WTC11 (cell line): ENCODE results near the gene PAQR4. TPM values are rescaled to one million over a fixed set of nuclear protein-coding genes. Genes with fewer than 3 reads are reported as not detected.

Experiments
- ATAC-seq: fragments of 200-7000 bp; cut with Tn5 transposase; 2 replicates; pipeline ENCODE4 v1.10.0; 2021; ENCODE audit warnings: mild to moderate bottlenecking, moderate library complexity
- CTCF ChIA-PET: fragments of 300-600 bp; sonication (Branson Sonifier 250); formaldehyde crosslinking; loops from one replicate; lab custom pipeline; 2021; ENCODE audit warnings: antibody characterized with exemption; lab: Charles Lee
- POLR2A ChIA-PET: fragments of 350-600 bp; sonication (Branson Sonifier 250); formaldehyde crosslinking; loops from one replicate; lab custom pipeline; 2021; ENCODE audit warnings: antibody characterized with exemption; lab: Charles Lee
- DNase-seq: peaks from one replicate; pipeline ENCODE4 v3.0.0; 2021; ENCODE audit warnings: low spot score
- H3K27ac Mint-ChIP-seq: 2 replicates; pipeline ENCODE4 v1.8.0; 2021; ENCODE audit warnings: mixed read lengths
- H3K27me3 Mint-ChIP-seq: 2 replicates; pipeline ENCODE4 v1.8.0; 2021; ENCODE audit warnings: low read depth, mild to moderate bottlenecking, moderate library complexity, mixed read lengths
- H3K36me3 Mint-ChIP-seq: 2 replicates; pipeline ENCODE4 v1.8.0; 2021; ENCODE audit warnings: mixed read lengths
- H3K4me1 Mint-ChIP-seq: 2 replicates; pipeline ENCODE4 v1.8.0; 2022; ENCODE audit warnings: mixed read lengths
- H3K4me3 Mint-ChIP-seq: 2 replicates; pipeline ENCODE4 v1.8.0; 2021; ENCODE audit warnings: mild to moderate bottlenecking, moderate library complexity, mixed read lengths
- H3K9me3 Mint-ChIP-seq: 2 replicates; pipeline ENCODE4 v1.8.0; 2021; ENCODE audit warnings: mixed read lengths
- CREB1 ChIP-seq: sonication (generic); formaldehyde crosslinking; IDR thresholded peaks from 2 replicates; pipeline ENCODE4 v1.8.0; 2023; ENCODE audit warnings: mild to moderate bottlenecking, missing genetic modification reagents
- CREM ChIP-seq: sonication (generic); formaldehyde crosslinking; IDR thresholded peaks from 2 replicates; pipeline ENCODE4 v1.8.1; 2022; ENCODE audit warnings: mild to moderate bottlenecking, missing genetic modification reagents, moderate library complexity
- NFYB ChIP-seq: sonication (generic); formaldehyde crosslinking; conservative IDR thresholded peaks from 2 replicates; pipeline ENCODE4 v1.8.0; 2022; ENCODE audit warnings: low read depth, missing genetic modification reagents
- NR2C2 ChIP-seq: sonication (generic); formaldehyde crosslinking; IDR thresholded peaks from 2 replicates; pipeline ENCODE4 v1.8.0; 2022; ENCODE audit warnings: mild to moderate bottlenecking, missing genetic modification reagents
- ZNF219 ChIP-seq: sonication (generic); formaldehyde crosslinking; IDR thresholded peaks from 2 replicates; pipeline ENCODE4 v1.8.0; 2023; ENCODE audit warnings: missing genetic modification reagents, mild to moderate bottlenecking, borderline replicate concordance
- ZNF317 ChIP-seq: sonication (generic); formaldehyde crosslinking; IDR thresholded peaks from 2 replicates; pipeline ENCODE4 v1.8.1; 2023; ENCODE audit warnings: low read depth, mild to moderate bottlenecking, moderate library complexity, missing genetic modification reagents, borderline replicate concordance
- total RNA-seq: library from RNA; stranded (reverse); gene quantifications from 3 replicates; pipeline ENCODE4 v1.2.3, GENCODE V29; 2021
- TF ChIP-seq, protein P1 (sequence below): sonication (generic); formaldehyde crosslinking; IDR thresholded peaks from 2 replicates; pipeline ENCODE4 v1.8.0; 2022; ENCODE audit warnings: mild to moderate bottlenecking, missing genetic modification reagents
- TF ChIP-seq, protein P2 (sequence below): fragments of 250-450 bp; sonication (Bioruptor Pico); IDR thresholded peaks from 2 replicates; pipeline ENCODE4 v1.9.0; 2021; ENCODE audit warnings: mild to moderate bottlenecking
- TF ChIP-seq, protein P3 (sequence below): sonication (generic); formaldehyde crosslinking; IDR thresholded peaks from 2 replicates; pipeline ENCODE4 v1.8.0; 2022; ENCODE audit warnings: mild to moderate bottlenecking, missing genetic modification reagents
- TF ChIP-seq, protein P4 (sequence below): sonication (generic); formaldehyde crosslinking; IDR thresholded peaks from 2 replicates; pipeline ENCODE4 v1.8.0; 2022; ENCODE audit warnings: mild to moderate bottlenecking, missing genetic modification reagents
- TF ChIP-seq, protein P5 (sequence below): fragments of 250-450 bp; sonication (Bioruptor Pico); IDR thresholded peaks from 2 replicates; pipeline ENCODE4 v1.8.0; 2021; ENCODE audit warnings: mild to moderate bottlenecking

Gene PAQR4
- total RNA-seq, 1 experiment from 2014 or later: 32.4 TPM

DNA sequence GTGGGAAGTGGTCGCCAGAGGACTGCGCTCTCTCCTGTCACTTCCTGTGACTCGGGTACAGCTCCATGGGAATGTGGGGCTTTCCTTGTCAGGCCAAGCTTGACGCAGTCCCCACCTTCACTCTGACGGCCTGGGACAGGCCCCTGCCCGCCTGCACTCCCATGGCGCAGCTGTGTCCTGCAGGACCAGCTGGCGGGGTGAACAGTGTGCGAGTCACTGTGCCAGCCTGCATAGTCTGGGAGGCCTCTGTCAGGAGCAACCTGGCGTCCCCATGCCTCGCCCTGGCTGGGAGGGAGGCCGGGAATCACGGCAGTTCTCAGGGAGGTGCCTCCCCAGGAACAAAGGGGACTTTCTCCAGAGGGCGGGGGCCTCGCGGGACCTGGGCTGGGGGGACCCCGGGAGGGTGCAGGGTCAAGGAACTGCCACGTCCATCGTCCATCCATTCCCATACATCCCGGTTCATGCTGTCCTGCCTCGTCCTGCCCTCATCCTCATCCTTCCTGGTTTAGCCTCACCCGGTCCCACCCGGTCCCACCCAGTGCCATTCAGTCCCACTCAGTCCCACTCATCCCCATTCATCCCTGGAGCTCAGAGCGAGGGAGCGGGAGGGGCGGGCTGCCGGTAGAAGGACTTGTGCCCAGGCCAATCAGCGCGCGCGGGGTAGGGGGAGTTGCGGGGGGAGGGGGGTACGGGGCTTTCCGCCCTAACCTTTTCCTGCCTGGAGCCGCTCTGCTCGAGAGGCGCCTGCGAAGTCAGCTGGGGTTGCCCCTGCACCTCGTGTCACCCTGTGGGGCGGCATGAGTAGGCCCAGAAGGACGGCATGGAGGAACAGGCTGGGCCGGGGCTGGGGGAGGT, 44.0 kb upstream of the PAQR4 start:
- peaks cover 3% of the 10 kb centered on the region; the same call in 1 of the 2 replicates for H3K36me3 Mint-ChIP-seq
- POLR2A ChIA-PET: interaction anchor here (0.5 to 1.0 kb wide), 3 partner anchors 14 to 49 kb away, joined by 3 to 4 read pairs (median 3); partner anchors contain the start of gene FLYWCH1
- H3K9me3 Mint-ChIP-seq: peaks cover 9% of the 10 kb centered on the region
- peak; percentile 74 for DNase-seq
- peaks cover 9% of the 10 kb centered on the region for H3K27me3 Mint-ChIP-seq
- CTCF ChIA-PET: interaction anchor here (0.5 to 2.1 kb wide), 25 partner anchors 8 to 1384 kb away, joined by 3 to 17 read pairs (median 5); partner anchors contain the start of genes FLYWCH1, FLYWCH2, KREMEN2 and PRSS21
- H3K4me3 Mint-ChIP-seq: peak overlapping the region; percentile 55
- ATAC-seq: peak; percentile 79
- peaks cover 33% of the 10 kb centered on the region for H3K4me1 Mint-ChIP-seq
- H3K27ac Mint-ChIP-seq: no peak overlapping the region
- TF ChIP-seq, protein P1, sequence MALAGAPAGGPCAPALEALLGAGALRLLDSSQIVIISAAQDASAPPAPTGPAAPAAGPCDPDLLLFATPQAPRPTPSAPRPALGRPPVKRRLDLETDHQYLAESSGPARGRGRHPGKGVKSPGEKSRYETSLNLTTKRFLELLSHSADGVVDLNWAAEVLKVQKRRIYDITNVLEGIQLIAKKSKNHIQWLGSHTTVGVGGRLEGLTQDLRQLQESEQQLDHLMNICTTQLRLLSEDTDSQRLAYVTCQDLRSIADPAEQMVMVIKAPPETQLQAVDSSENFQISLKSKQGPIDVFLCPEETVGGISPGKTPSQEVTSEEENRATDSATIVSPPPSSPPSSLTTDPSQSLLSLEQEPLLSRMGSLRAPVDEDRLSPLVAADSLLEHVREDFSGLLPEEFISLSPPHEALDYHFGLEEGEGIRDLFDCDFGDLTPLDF: no peak
- TF ChIP-seq, protein P2, sequence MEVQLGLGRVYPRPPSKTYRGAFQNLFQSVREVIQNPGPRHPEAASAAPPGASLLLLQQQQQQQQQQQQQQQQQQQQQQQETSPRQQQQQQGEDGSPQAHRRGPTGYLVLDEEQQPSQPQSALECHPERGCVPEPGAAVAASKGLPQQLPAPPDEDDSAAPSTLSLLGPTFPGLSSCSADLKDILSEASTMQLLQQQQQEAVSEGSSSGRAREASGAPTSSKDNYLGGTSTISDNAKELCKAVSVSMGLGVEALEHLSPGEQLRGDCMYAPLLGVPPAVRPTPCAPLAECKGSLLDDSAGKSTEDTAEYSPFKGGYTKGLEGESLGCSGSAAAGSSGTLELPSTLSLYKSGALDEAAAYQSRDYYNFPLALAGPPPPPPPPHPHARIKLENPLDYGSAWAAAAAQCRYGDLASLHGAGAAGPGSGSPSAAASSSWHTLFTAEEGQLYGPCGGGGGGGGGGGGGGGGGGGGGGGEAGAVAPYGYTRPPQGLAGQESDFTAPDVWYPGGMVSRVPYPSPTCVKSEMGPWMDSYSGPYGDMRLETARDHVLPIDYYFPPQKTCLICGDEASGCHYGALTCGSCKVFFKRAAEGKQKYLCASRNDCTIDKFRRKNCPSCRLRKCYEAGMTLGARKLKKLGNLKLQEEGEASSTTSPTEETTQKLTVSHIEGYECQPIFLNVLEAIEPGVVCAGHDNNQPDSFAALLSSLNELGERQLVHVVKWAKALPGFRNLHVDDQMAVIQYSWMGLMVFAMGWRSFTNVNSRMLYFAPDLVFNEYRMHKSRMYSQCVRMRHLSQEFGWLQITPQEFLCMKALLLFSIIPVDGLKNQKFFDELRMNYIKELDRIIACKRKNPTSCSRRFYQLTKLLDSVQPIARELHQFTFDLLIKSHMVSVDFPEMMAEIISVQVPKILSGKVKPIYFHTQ (CRISPR knock-in tag): no peak
- 0 out of 2 replicates have a peak, but pooled peaks have one; percentile 24 for TF ChIP-seq ZNF317
- no peak for TF ChIP-seq CREM (CRISPR knock-in tag)
- TF ChIP-seq, protein P3, sequence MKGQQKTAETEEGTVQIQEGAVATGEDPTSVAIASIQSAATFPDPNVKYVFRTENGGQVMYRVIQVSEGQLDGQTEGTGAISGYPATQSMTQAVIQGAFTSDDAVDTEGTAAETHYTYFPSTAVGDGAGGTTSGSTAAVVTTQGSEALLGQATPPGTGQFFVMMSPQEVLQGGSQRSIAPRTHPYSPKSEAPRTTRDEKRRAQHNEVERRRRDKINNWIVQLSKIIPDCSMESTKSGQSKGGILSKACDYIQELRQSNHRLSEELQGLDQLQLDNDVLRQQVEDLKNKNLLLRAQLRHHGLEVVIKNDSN (CRISPR knock-in tag): 0 out of 2 replicates have a peak, but pooled peaks have one; percentile 37
- no peak for TF ChIP-seq CREB1 (CRISPR knock-in tag)
- 0 out of 2 replicates have a peak, but pooled peaks have one; percentile 15 for TF ChIP-seq ZNF219 (CRISPR knock-in tag)
- no peak for TF ChIP-seq NR2C2 (CRISPR knock-in tag)
- TF ChIP-seq, protein P4, sequence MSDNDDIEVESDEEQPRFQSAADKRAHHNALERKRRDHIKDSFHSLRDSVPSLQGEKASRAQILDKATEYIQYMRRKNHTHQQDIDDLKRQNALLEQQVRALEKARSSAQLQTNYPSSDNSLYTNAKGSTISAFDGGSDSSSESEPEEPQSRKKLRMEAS: peak; percentile 73; the same call in 1 of the 2 replicates
- TF ChIP-seq NFYB: peak; percentile 69

DNA sequence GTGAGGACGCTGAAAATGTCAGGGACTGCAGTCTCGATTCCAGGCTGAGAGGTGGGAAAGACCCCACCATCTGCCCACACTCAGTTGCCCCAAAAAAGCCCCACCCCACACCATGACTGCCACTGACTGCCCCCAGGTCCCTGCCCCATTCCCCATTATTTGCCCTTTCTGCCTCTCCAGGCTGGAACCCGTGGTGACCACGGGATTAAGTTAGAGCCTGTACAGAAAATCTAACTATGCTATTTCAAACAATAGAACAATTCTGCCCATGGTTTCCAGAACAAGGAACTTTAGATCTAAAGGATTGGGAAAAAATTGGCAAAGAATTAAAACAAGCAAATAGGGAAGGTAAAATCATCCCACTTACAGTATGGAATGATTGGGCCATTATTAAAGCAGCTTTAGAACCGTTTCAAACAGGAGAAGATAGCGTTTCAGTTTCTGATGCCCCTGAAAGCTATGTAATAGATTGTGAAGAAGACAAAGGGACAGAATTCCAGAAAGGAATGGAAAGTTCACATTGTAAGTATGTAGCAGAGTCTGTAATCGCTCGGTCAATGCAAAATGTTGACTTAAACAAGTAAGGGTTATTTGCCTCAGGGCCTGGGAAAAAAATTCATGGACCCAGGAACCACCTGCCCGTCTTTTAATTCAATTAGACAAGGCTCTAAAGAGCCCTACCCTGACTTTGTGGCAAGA, 43.0 kb upstream of the PAQR4 start:
- Mint-ChIP-seq H3K36me3 (peaks cover 3% of the 10 kb centered on the region; the same call in 1 of the 2 replicates), H3K4me3 (peak overlapping the region; percentile 55), H3K27ac (peak overlapping the region; percentile 64; the same call in 1 of the 2 replicates), H3K27me3 (peaks cover 9% of the 10 kb centered on the region), H3K4me1 (peaks cover 33% of the 10 kb centered on the region), H3K9me3 (peaks cover 9% of the 10 kb centered on the region)
- CTCF ChIA-PET: interaction anchor here (0.6 to 3.1 kb wide), 36 partner anchors 9 to 173 kb away, joined by 3 to 42 read pairs (median 7); partner anchors contain the start of genes FLYWCH1, FLYWCH2, KREMEN2 and PRSS21
- DNase-seq (no peak), ATAC-seq (no peak)
- POLR2A ChIA-PET: interaction anchor here (0.5 to 1.0 kb wide), 4 partner anchors 15 to 51 kb away, joined by 3 to 5 read pairs (median 4); partner anchors contain the start of gene FLYWCH1
- TF ChIP-seq ZNF219 (CRISPR knock-in tag): 0 out of 2 replicates have a peak, but pooled peaks have one; percentile 13
- TF ChIP-seq, protein P5, sequence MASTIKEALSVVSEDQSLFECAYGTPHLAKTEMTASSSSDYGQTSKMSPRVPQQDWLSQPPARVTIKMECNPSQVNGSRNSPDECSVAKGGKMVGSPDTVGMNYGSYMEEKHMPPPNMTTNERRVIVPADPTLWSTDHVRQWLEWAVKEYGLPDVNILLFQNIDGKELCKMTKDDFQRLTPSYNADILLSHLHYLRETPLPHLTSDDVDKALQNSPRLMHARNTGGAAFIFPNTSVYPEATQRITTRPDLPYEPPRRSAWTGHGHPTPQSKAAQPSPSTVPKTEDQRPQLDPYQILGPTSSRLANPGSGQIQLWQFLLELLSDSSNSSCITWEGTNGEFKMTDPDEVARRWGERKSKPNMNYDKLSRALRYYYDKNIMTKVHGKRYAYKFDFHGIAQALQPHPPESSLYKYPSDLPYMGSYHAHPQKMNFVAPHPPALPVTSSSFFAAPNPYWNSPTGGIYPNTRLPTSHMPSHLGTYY: no peak
